Right lobe of liver (tissue), 4 donors: ENCODE data around the gene CDKAL1.

Source experiments
- POLR2A ChIP-seq: fragments of 450-650 bp; IDR thresholded peaks from one replicate; pipeline ENCODE4 v1.6.1; 2017; ENCODE audit warnings: antibody characterized with exemption, mild to moderate bottlenecking
- TF ChIP-seq, protein P1 (sequence below), 4 donors: fragments of 200-600 bp in 3 of 4; fragments of 450-650 bp in 1 of 4; IDR thresholded peaks; one replicate each; pipeline versions ENCODE4 v1.5.1 to v1.8.0; 2016 to 2022; ENCODE audit warnings: antibody characterized with exemption in 4 of 4, mild to moderate bottlenecking in 2 of 4
- donor health status: DM: no; HTN: no; CAD: no.
- donor health status: DM: no; HTN: no; CAD: no.
- donor health status: DM: no; HTN: yes; CAD: no.

DNA sequence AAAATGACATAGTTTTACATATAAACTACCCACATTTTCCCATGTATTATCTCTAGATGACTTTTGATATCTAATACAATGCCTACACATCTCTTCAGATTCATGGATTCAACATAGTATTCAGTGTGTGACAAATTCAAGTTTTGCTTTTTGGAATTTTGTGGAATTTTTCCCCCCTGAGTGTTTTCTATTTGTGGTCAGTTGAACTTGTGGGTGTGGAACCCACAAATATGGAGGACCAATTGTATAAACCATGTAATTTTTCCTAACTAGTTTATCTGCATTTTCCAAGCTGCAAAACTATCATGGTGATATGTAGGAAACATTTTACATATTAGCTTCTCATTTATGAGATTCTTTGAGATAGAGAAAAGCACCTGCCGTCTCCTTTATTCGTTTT is 685.0 kb downstream of the CDKAL1 start:
- TF ChIP-seq, protein P1, sequence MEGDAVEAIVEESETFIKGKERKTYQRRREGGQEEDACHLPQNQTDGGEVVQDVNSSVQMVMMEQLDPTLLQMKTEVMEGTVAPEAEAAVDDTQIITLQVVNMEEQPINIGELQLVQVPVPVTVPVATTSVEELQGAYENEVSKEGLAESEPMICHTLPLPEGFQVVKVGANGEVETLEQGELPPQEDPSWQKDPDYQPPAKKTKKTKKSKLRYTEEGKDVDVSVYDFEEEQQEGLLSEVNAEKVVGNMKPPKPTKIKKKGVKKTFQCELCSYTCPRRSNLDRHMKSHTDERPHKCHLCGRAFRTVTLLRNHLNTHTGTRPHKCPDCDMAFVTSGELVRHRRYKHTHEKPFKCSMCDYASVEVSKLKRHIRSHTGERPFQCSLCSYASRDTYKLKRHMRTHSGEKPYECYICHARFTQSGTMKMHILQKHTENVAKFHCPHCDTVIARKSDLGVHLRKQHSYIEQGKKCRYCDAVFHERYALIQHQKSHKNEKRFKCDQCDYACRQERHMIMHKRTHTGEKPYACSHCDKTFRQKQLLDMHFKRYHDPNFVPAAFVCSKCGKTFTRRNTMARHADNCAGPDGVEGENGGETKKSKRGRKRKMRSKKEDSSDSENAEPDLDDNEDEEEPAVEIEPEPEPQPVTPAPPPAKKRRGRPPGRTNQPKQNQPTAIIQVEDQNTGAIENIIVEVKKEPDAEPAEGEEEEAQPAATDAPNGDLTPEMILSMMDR (IDR thresholded peaks at IDR 0.05): no peak
- TF ChIP-seq POLR2A: no peak
